Lung (tissue), 12 donors: Measurements from ENCODE around the gene MMP7. TPM values are rescaled to one million over a fixed set of nuclear protein-coding genes. Genes with fewer than 3 reads are reported as not detected.
"Not testable (repeated sequence)": the region's sequence is repeated elsewhere in the genome, so short reads cannot be mapped to it uniquely, and the experiment has no call there.

ENCODE experiments used
- ATAC-seq: fragments of 200-7000 bp; cut with Tn5 transposase; one replicate; pipeline ENCODE4 v1.9.1; 2020; ENCODE audit warnings: moderate number of reproducible peaks; ENCODE audit not compliant: insufficient read depth, low FRiP score
- DNase-seq, 3 donors: peaks; one replicate each; pipeline ENCODE4 v3.0.0-alpha.2; 2013 to 2017
- H3K27ac ChIP-seq, 2 donors: one replicate each; pipeline ENCODE4 v1.5.1; 2013; ENCODE audit warnings: mild to moderate bottlenecking in 2 of 2, moderate library complexity in 2 of 2, control low read depth in 1 of 2, inconsistent platforms in 1 of 2, low read depth in 1 of 2, low read length in 1 of 2
- H3K27me3 ChIP-seq, 3 donors: one replicate each; pipeline ENCODE4 v1.5.1; 2013; ENCODE audit warnings: low read length in 2 of 3; ENCODE audit not compliant: control insufficient read depth in 3 of 3, insufficient read depth in 3 of 3
- H3K36me3 ChIP-seq, 4 donors: one replicate each; pipeline ENCODE4 v1.5.1; 2013; ENCODE audit warnings: low read length in 4 of 4, mild to moderate bottlenecking in 1 of 4, moderate library complexity in 1 of 4; ENCODE audit not compliant: control insufficient read depth in 4 of 4, insufficient read depth in 4 of 4
- H3K4me1 ChIP-seq, 5 donors: one replicate each; pipeline ENCODE4 v1.5.1; 2013; ENCODE audit warnings: low read length in 5 of 5, mild to moderate bottlenecking in 2 of 5, moderate library complexity in 1 of 5; ENCODE audit not compliant: control insufficient read depth in 5 of 5, insufficient read depth in 5 of 5
- H3K4me3 ChIP-seq: one replicate; pipeline ENCODE4 v1.5.1; 2013; ENCODE audit warnings: mild to moderate bottlenecking, control low read depth, moderate library complexity
- H3K9ac ChIP-seq, 2 donors: one replicate each; pipeline ENCODE4 v1.5.1; 2013; ENCODE audit warnings: low read length in 2 of 2, control low read depth in 1 of 2; ENCODE audit not compliant: insufficient read depth in 1 of 2
- H3K9me3 ChIP-seq, 4 donors: one replicate each; pipeline ENCODE4 v1.5.1; 2013; ENCODE audit warnings: low read length in 3 of 4, mild to moderate bottlenecking in 1 of 4, moderate library complexity in 1 of 4; ENCODE audit not compliant: control insufficient read depth in 4 of 4, insufficient read depth in 3 of 4
- WGBS, 2 donors: extraction: QIAGEN DNeasy Blood & Tissue Kit; methylation state at CpG; one replicate each; pipeline ENCODE4 v1.1.7; 2013; 5-methylcytosine and 5-hydroxymethylcytosine counted together
- polyA plus RNA-seq, 2 donors: library from polyadenylated mRNA; stranded (reverse); fragments of 200-250 nt; gene quantifications; one replicate each; pipeline ENCODE4 v1.2.1, GENCODE V29; 2013
- total RNA-seq, 2 donors: library from RNA; depleted of rRNA in 1 of 2; stranded (reverse); fragments of >200 nt in 1 of 2; gene quantifications; one replicate each; pipeline ENCODE4 v1.2.1, GENCODE V29; 2014 to 2021
- TF ChIP-seq, protein P1 (sequence below): IDR thresholded peaks from 2 replicates; pipeline ENCODE4 v1.5.1; 2012; ENCODE audit warnings: mild to moderate bottlenecking; ENCODE audit errors: control extremely low read depth, extremely low read depth
- donor health status: control.
- donor health status: control.
- donor health status: Bipolar disorder and iron deficiency.
- donor health status: healthy.
- donor health status: DM: yes; HTN: yes; CAD: no.

Gene MMP7
- total and polyA plus RNA-seq, 4 donors = 17.9 to 433 (median 26.2) TPM

DNA sequence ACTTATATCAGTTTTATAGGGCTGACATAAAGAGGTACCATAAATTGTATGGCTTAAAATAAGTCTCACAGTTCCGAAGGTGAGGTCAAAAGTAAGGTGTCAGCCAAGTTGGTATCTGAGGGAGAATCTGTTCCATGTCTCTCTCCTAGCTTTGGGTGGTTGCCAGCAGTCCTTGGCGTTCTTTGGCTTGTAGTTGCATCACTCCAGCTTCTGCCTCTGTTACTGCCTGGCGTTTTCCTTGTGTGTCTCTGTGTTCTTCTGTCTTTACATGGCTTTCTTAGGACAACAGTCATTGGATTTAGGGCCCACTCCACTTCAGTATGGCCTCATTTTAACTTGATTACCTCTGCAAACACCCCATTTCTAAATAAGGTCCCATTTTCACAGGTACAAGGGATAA is 16.7 kb downstream of the MMP7 start:
- Histone ChIP-seq H3K4me3 (no peak overlapping the region), H3K9me3 (no peaks in the 10 kb centered on the region), H3K36me3 (no peaks in the 10 kb centered on the region), H3K4me1 (peaks cover 0 to 6% (median 0%) of the 10 kb centered on the region in 5 donors), H3K27ac (no peak overlapping the region), H3K9ac (no peak overlapping the region), H3K27me3 (no peaks in the 10 kb centered on the region)
- ATAC-seq (peak; percentile 19), DNase-seq (peak; percentile 16 to 45 (median 26))
- WGBS, 2 donors = 37 to 48% methylated on average over 3 of the region's 3 CpGs
- TF ChIP-seq, protein P1, sequence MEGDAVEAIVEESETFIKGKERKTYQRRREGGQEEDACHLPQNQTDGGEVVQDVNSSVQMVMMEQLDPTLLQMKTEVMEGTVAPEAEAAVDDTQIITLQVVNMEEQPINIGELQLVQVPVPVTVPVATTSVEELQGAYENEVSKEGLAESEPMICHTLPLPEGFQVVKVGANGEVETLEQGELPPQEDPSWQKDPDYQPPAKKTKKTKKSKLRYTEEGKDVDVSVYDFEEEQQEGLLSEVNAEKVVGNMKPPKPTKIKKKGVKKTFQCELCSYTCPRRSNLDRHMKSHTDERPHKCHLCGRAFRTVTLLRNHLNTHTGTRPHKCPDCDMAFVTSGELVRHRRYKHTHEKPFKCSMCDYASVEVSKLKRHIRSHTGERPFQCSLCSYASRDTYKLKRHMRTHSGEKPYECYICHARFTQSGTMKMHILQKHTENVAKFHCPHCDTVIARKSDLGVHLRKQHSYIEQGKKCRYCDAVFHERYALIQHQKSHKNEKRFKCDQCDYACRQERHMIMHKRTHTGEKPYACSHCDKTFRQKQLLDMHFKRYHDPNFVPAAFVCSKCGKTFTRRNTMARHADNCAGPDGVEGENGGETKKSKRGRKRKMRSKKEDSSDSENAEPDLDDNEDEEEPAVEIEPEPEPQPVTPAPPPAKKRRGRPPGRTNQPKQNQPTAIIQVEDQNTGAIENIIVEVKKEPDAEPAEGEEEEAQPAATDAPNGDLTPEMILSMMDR = no peak

DNA sequence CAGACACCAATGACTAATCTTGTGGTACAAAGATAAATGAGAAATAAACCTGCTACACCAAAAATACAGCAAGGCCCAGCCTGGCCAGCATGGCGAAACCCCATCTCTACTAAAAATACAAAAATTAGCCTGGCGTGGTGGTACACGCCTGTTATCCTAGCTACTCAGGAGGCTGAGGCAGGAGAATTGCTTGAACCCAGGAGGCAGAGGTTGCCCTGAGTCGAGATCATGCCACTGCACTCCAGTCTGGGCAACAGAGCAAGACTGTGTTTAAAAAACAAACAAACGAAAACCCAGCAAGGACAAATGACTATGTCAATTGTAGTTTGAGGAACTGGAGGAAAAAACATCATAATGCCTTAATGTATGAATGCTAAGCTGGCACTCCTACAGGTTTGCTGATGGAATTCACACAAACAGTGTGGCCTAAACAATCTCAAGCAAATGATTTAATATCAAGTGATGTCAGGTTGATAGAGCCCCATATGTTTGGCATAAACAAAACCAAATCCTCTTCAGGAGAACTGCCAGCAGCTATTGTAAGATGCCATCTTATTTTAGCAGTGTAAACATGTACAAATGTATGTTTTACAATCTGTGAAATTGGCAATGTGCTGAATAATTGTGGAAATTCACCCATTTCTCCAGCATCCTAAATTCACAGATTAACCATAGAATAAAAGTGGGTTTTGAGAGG is 20.0 kb downstream of the MMP7 start:
- WGBS, 2 donors = 82 to 86% methylated on average over 5 of the region's 5 CpGs
- Histone ChIP-seq H3K27me3 (no peaks in the 10 kb centered on the region), H3K27ac (no peak overlapping the region), H3K4me3 (no peak overlapping the region), H3K9me3 (no peaks in the 10 kb centered on the region), H3K9ac (no peak overlapping the region), H3K4me1 (peaks cover 0 to 6% (median 0%) of the 10 kb centered on the region in 5 donors), H3K36me3 (no peaks in the 10 kb centered on the region)
- DNase-seq = no peak
- TF ChIP-seq, protein P1 = no peak
- ATAC-seq = no peak

DNA sequence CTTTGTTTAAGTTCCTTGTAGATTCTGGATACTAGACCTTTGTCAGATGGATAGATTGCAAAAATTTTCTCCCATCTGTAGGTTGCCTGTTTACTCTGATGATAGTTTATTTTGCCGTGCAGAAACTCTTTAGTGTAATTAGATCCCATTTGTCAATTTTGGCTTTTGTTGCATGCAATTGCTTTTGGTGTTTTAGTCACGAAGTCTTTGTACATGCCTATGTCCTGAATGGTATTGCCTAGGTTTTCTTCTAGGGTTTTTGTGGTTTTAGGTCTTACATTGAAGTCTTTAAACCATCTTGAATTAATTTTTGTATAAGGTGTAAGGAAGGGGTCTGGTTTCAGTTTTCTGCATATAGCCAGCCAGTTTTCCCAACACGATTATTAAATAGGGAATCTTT is 27.7 kb downstream of the MMP7 start:
- DNase-seq, ATAC-seq: not testable (repeated sequence)

DNA sequence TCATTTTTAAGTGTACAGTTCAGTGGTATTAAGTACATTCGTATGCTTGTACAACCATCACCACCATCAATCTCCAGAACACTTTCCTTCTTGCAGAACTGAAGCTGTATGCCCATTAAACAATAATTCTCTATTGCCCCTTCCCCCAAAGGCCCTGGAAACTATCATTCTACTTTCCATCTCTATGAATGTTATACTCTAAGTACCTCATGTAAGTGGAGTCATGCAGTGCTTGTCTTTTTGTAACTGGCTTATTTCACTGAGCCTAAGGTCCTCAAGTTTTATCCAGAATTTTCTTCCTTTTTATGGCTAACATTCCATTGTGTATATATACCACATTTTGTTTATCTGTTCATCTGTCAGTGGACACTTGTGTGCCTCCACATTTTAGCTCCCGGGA is 29.7 kb downstream of the MMP7 start:
- Histone ChIP-seq H3K9me3 (no peaks in the 10 kb centered on the region), H3K36me3 (no peaks in the 10 kb centered on the region), H3K4me1 (no peaks in the 10 kb centered on the region), H3K9ac (no peak overlapping the region), H3K4me3 (no peak overlapping the region), H3K27me3 (no peaks in the 10 kb centered on the region), H3K27ac (no peak overlapping the region)
- DNase-seq = no peak
- TF ChIP-seq, protein P1 = no peak
- no peak for ATAC-seq
- 76 to 79% methylated on average over 2 of the region's 2 CpGs for WGBS, 2 donors

More for the DNA sequence above, 27.7 kb downstream of the MMP7 start:
- H3K9me3 ChIP-seq, H3K36me3 ChIP-seq, H3K27ac ChIP-seq, H3K27me3 ChIP-seq, H3K4me3 ChIP-seq, H3K9ac ChIP-seq, H3K4me1 ChIP-seq: not testable (repeated sequence)
- 90 to 91% methylated on average over 3 of the region's 3 CpGs for WGBS, 2 donors
